GM19035 (cell line): ENCODE results near the gene TGM1.

Experiments
- ATAC-seq: cut with Tn5 transposase; IDR thresholded peaks from one replicate; pipeline ENCODE4 v1.9.1; 2021; ENCODE audit not compliant: unreplicated experiment

Gene TGM1

DNA sequence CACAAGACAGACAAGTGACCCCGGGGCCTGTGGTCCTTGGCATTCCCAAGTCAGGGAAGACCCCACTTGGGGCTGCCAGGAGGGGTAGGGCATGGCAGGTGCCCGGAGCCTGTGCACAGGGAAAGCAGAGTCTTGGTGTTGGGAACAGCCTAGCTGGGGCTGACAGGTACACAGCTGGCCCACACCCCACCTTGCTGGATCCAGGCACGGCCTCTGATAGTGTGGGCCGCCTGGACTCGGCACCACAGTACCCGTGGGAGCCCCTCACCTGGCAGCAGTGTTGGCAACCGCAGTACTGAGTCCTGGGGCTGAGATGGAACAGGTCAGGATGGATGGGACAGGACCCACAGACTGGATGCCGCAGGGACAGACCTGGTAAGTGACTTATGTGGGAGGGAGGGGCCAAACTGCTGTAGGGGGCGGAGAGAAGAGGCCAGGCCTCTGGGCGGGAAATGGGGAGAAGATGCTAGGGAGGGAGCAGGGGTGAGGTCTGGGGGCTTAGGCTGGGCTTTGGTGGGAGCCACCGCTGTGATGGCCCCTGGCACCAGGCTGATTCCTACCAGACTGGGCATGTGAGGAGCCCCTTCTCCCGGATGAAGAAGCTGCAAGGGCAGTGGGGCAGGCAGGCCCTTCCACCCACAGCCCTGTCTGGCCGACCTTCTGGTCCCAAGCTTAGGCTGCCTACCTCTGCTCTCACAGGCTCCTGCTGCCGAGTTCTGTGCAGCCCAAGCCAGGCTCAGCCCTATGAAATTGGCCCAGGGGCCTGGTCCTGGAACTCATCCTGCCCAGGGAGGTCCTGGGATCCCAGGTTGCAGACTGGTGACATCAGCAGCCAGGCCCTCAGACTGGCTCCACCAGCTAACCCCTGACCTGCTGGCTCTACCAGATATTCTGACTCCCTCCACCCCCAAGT lies at the start of gene TGM1:
Gene TGM1 (minus strand): TSS at position 357 of the 913 bp plus-strand sequence. CDS start 825 bp downstream, outside the sequence.
- no peak for ATAC-seq

DNA sequence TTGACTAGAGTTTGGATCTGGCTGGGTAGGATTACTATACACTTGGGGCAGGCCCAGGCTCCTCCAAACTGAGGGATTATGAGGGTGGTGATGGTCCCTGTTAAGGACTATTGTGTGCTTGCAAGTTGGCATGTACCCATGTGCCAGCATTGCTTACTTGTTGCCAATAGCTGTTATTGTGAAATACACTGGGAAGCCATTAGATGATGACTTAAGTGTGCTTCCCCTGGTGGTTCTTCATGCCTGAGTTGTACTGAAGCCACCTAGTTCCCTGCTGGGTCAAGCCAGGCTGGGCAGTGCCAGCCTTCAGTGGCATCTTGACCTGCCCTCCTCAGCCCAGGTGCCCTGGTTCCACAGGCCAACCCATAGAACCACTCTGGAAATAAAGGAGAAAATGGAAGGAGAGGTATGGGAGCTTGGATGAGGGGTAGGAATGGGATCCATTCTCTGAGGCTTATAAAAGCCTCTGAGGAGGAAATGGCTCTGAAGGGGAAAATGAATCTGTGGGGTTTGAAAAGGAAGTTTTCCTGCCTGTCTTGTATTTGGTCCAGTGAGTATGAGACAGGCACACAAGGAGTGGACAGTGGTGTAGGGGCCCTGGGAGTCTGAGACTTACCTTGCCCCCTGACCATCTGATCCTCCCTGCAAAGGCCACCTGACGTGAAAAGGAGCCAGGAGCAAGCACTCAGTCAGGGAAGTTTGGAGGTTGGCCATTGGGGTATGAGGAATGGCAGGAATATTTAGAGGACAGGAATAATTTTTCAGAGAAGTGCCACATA lies 49.0 kb upstream of the TGM1 start:
- no peak for ATAC-seq

DNA sequence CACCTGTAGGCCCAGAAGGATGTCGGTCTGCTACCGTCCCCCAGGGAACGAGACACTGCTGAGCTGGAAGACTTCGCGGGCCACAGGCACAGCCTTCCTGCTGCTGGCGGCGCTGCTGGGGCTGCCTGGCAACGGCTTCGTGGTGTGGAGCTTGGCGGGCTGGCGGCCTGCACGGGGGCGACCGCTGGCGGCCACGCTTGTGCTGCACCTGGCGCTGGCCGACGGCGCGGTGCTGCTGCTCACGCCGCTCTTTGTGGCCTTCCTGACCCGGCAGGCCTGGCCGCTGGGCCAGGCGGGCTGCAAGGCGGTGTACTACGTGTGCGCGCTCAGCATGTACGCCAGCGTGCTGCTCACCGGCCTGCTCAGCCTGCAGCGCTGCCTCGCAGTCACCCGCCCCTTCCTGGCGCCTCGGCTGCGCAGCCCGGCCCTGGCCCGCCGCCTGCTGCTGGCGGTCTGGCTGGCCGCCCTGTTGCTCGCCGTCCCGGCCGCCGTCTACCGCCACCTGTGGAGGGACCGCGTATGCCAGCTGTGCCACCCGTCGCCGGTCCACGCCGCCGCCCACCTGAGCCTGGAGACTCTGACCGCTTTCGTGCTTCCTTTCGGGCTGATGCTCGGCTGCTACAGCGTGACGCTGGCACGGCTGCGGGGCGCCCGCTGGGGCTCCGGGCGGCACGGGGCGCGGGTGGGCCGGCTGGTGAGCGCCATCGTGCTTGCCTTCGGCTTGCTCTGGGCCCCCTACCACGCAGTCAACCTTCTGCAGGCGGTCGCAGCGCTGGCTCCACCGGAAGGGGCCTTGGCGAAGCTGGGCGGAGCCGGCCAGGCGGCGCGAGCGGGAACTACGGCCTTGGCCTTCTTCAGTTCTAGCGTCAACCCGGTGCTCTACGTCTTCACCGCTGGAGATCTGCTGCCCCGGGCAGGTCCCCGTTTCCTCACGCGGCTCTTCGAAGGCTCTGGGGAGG lies 47.9 kb upstream of the TGM1 start, which contains the start of gene LTB4R:
Gene LTB4R (plus strand): TSS at position 857 of the 959 bp plus-strand sequence. CDS start 4,150 bp downstream, outside the sequence.
- ATAC-seq, result peak; percentile 75

DNA sequence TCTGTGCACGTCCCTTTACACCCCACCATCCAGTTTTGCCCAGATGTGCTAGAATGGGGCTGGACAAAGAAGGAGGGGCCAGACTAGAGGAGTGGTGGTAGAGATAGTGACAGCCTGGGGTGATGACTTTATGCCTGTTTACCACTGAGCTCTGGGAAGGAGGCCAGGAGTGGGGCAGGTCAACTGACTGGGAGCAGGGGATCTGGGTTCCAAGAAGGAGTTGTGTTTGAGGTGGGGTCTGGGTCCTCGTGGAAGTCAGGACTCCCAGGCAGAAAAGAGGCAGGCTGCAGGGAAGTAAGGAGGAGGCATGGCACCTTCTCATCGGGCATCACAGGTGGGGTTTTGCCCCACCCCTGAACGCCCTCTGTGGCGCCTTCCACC lies 47.3 kb upstream of the TGM1 start:
- ATAC-seq, result no peak

DNA sequence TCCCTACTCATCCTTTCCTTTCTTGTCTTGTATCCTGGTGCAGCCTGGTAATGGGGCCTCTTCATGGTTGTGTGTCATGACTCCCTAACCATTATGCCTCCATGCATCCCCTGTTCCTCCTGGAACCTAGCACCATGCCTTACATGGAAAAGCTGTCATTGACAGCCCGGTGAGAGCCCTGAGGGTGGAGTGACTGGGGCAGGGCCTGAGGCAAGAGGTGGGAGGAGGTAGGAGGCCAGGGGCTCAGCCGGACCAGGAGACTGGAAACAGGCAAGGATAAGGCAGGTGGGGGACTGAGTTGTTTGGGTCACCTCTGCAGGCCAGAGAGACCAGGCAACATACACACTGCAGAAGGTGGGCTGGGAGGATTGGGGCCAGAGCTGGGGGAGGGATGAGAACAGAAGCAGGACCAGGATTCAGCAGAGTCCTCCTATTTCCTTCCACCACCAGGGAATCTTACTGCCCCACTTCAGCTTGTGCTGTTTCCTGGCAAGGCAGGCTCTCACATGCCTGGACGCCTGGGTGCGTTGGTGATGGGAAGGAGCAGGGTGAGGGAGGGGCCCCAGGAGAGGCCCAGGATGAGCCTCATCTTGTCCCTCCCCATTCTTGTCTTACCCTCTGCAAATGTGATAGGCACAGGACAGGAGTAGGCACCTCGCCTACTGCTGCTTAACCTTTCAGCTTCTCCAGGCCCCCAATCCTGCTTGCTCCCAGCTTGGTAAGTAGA lies 46.7 kb upstream of the TGM1 start, which contains the start of gene LTB4R2:
Gene LTB4R2 (plus strand): TSS at position 603 of the 727 bp plus-strand sequence. CDS start 525 bp downstream, outside the sequence.
- no peak for ATAC-seq

DNA sequence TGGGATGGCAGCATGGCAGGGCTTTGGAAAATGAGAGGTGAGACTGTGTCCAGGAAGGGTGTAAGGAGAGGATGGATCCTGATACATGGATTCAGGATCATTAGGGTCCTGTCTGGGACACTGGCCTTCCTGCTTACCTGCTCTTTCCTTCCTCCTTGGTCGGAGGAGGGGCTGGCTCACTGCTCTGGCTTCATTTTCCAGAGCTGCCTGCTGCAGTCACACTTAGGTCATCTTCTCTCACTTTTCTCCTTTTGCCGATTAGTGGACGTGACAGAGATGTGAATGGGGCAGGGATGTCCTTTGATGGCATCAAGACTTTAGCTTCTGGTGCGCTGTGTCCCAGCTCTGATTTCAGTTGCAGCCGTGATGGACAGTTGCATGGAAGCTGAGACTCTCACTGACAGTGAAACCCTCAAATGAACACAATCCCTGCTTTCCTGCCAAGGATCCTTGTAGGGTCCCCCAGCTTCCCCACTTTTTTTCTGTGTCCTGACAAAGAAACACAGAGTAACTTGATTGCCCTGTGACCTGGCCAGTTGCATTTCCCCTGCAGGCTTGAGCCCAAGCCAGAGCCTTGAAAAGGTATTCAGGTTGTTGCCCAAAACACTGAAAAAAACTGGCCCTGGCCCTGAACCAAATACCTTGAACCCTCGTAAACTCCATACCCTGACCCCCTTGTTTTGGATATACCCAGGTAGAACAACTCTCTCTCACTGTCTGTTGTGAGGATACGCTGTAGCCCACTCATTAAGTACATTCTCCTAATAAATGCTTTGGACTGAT lies 45.6 kb upstream of the TGM1 start:
- ATAC-seq, result no peak

DNA sequence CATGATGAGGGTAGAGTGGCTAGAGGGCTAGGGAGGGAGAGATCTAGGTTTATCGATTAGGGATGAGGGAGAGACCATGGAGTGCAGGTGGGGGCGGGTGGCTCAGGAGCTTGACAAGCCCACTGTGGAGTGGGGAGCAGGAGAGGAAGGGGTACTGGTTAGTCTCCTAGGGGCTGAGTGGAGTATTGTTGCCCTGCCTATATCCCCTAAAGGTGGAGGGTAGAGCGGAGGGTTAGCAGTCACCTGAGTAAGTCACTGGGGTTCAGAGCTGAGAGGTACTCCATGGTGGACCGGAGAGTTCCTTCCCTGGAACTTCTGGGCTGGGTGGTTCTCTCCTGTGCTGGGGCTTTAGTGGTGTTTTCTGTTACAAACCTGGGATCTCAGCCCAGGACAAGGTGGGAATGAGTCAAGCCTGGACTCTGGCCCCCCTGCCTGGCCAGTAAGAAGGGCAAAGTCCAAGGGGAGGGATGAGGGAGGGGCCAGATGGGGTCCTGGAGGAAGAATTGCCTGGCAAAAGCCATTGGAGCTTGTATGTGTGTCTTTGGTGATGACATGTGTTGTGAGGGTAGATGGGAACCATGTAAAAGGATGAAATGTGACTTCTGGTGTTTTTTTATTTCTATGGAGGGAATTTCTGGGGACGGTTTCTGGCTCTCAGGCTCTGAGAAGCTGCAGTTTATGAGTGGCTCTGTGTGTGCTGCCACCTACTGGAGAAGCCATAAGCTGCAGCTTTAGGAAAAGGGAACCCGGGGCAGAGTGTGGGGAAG lies 44.8 kb upstream of the TGM1 start, which contains the start of gene CIDEB:
Gene CIDEB (minus strand): TSS at position 403 of the 767 bp plus-strand sequence. CDS start 119 bp downstream, at position 284.
- ATAC-seq, result no peak

DNA sequence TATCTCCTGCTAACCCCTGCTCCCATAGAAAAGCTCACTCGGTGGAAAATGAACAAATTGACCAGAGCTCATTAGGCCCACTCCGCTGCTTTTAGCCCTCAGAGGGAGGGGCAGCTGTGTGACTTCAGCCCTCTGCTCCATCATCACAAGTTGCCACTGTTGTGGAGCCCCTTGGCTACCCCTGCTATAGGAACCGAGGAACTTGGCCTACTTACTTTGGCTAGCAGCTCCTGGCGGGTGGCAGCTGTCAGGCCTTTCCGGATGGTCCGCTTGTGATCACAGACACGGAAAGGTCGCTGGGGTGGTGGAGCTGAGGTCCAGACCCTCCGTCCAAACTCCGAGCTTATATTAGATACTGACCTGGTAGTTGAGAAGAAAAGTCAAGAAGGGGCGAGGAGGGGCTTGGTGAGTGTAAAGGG lies 44.2 kb upstream of the TGM1 start:
- ATAC-seq, result no peak

DNA sequence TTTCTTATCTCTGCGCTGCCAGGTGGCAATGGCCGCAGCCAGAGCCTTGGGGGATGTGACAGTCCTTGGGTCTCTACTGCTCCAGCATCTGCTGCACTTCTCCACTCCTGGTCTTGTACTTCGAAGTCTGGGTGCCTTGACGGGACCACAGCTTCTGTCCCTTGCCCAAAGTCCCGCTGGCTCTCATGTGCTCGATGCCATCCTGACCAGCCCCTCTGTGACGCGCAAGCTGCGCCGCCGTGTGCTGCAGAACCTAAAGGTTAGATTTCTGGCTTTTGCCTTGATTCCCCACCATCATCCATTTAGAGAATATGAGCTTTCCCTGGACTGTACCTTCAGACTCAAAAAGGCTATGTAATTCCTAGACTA lies 41.0 kb upstream of the TGM1 start:
- ATAC-seq, result no peak

DNA sequence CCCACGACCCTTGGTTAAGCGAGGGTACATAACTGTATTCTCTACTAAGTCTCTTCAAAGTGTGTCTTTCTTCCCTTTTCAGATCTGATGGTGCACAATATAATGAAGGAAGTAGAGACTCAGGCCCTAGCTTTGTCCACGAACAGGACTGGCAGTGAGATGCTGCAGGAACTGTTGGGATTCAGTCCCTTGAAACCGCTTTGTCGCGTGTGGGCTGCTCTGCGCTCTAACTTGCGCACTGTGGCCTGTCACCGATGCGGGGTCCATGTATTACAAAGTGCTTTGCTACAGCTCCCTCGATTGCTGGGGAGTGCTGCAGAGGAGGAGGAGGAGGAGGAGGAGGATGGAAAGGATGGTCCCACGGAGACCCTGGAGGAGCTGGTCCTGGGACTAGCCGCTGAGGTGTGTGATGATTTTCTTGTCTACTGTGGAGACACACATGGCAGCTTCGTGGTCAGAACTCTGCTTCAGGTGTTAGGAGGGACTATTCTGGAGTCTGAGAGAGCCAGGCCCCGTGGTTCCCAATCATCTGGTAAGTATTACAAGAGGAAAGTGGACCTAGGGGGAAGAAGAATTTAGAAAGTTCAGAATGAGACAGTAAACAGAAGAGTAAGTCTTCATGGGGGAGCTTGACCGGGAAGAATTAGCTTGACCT lies 37.5 kb upstream of the TGM1 start:
- ATAC-seq, result no peak

DNA sequence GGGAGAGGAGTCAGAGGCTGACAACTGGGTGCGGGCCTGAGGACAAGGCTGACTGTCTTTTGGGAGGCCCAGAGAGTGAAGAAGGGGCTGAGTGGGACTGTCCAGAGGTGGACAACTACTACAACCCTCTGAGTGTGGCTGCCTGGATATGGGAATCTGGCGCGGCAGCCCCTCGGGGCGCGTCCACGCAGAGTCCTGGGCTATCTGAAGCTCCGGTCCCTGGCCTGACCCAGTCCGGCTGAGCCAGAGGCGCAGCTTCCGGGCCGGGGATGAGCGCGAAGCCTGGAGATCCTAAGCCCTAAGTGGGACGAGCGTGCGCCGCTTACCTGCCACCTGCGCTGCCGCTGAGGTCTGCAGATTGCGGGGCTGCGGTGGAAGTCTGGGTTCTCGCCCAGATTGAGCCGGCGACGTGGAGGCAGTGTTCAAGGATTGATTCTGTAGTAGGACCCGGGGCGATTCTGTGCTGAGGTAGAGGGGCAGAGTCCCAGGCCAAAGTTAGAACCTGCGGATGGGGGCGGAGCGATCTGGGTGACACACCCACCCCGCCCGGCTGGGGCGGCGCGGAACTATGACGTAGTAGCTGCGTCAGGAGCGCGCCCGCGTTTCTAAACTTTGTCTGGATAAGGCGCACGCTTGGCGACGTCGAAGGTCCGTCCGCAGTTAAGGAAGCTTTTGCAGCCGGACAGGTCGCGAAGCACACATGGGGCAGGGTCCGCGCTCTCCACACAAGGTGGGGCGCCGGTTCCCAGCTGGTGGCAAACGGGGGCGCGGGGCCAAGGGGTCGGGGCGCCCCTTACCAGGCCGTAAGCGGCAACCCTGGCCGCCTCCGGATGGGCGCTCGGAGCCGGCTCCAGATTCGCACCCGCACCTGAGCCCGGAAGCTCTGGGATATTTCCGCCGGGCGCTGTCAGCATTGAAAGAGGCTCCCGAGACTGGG lies 36.5 kb upstream of the TGM1 start, which contains the start of the genes DHRS1 and NOP9:
Gene DHRS1 (minus strand): TSS at position 526 of the 937 bp plus-strand sequence. CDS start 674 bp downstream, outside the sequence.
Gene NOP9 (plus strand): TSS at position 596 of the 937 bp plus-strand sequence. CDS start 105 bp downstream, at position 701.
- peak; percentile 77 for ATAC-seq

DNA sequence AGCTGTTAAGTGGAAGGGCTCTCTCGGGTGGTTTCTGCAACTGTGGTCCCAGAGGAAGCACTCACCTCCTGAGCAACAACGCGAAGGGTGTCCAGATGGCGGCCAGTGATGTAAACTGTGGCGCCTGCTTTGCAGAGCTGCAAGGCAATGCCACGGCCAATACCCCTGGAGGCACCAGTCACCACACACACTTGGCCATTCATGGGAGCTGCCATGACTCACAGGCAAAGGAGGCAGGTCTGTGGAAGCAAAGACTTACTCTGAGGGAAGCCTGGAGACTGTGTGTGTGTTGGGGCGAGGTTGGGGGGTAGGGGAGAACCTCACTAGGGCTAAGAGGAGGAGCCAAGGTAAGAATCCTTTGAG lies 35.9 kb upstream of the TGM1 start:
- no peak for ATAC-seq

DNA sequence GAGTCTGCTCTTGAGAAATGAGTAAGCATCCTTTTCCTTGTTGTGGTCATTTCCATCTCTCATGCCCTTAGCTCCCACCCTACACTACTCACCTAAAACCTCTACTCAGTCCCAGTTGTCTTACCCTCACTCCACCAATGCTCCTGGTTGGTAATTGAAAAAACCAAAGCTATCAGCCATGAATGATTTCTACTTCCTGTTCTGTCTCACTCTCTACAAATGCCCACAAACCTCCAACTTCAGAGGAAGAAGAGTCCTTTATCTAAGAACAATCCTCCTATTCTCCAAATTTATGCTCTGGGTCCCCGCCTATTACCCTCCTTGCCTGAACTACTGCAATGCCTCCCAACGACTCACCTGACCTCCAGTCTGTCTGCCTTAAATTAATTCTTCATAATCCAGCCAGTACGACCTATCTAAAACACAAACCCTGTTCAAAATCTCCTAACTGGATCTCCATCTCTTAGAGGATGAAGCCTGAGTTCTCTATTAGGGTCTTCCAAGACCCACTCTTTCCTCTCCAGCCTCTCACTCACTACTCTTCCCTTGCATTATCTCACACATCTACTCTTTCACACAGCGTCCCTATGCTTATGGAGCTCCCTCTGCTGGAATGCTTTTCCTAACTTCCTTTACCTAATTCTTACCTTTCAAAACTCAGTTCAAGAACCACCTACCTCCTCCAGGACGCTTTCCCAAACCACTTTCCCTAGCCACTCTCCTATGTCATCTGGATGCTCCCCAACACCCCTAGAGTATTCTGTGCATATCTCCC lies 34.4 kb upstream of the TGM1 start:
- ATAC-seq, result no peak

DNA sequence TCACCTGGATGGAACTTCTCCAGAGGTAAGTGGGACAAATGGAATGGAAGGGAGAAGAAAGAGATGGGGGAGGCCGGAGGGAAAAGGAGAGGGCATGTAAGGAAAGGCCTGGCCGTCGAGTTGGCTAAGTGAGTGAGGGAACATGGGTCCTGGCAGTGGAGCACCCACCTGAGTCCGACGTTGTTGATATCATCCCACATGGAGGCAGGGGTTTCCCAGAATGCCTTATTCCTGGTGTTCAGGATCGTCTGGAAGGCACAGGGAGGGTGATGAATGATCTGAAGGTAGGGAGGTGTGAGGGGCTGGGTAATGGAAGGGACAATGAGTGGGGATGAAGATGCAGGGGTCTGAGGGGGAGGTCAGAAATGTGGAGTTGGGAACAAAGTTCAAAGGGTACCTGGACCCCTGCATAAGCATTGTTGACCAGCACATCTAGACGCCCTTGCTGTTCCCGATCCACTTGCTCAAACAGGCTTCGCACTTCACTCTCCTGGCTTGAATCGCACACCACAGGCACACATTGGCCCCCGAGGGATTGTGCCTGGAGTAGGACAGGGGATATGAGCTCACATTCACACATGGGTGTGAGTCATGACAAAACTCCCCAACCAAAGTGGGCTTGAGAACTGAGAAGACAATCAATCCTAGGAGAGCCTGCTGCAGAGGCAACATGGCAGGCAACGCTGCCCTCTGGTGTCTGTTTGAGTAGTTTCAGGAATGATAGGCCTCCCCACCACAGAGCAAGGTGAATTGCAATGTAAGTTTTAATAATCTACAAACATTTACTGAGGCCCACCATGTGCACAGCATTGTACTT lies 33.6 kb upstream of the TGM1 start:
- no peak for ATAC-seq

DNA sequence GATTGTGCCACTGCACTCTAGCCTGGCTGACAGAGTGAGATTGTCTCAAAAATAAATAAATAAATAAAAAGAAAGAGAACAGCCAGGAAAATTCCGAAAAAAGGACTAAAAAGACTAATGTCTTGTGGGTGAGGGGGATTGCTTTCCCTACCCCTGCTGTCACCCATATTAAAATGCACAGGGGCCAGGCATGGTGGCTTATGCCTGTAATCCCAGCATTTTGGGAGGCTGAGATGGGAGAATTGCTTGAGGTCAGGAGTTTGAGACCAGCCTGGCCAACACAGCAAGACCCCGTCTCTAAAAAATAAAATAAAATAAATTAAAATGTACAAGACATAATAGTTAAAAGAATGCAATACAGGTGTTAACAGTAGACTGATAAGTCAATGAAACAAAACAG lies 30.5 kb upstream of the TGM1 start:
- ATAC-seq, result no peak
